Articular chondrocyte of knee joint (primary cell): ENCODE data around the gene GAGE2A. TPM values are rescaled to one million over a fixed set of nuclear protein-coding genes. Genes with fewer than 3 reads are reported as not detected.

Source experiments
- total RNA-seq: library from RNA; depleted of rRNA; stranded (reverse); fragments of >200 nt; gene quantifications from 2 replicates; pipeline ENCODE4 v1.2.3, GENCODE V29; 2012

The GAGE2A gene, protein sequence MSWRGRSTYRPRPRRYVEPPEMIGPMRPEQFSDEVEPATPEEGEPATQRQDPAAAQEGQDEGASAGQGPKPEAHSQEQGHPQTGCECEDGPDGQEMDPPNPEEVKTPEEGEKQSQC
- total RNA-seq = not detected in 2 replicates

DNA sequence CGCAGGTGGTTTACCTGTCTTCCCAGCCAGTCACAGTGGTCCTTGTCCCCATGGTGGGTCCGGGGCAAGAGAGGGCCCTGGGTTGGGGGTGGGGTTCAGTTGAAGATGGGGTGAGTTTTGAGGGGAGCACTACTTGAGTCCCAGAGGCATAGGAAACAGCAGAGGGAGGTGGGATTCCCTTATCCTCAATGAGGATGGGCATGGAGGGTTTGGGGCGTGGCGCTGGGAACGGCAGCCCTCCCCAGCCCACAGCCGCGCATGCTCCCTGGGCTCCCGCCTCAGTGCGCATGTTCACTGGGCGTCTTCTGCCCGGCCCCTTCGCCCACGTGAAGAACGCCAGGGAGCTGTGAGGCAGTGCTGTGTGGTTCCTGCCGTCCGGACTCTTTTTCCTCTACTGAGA is at the start of gene GAGE2A:
GAGE2A (plus strand) TSS at position 301 of the 400 bp plus-strand sequence. CDS start 1,155 bp downstream, outside the sequence.

DNA sequence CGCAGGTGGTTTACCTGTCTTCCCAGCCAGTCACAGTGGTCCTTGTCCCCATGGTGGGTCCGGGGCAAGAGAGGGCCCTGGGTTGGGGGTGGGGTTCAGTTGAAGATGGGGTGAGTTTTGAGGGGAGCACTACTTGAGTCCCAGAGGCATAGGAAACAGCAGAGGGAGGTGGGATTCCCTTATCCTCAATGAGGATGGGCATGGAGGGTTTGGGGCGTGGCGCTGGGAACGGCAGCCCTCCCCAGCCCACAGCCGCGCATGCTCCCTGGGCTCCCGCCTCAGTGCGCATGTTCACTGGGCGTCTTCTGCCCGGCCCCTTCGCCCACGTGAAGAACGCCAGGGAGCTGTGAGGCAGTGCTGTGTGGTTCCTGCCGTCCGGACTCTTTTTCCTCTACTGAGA is 47.9 kb upstream of the GAGE2A start, which contains the start of gene GAGE12D:
GAGE12D (plus strand) TSS at position 301 of the 400 bp plus-strand sequence. CDS start 1,155 bp downstream, outside the sequence.

DNA sequence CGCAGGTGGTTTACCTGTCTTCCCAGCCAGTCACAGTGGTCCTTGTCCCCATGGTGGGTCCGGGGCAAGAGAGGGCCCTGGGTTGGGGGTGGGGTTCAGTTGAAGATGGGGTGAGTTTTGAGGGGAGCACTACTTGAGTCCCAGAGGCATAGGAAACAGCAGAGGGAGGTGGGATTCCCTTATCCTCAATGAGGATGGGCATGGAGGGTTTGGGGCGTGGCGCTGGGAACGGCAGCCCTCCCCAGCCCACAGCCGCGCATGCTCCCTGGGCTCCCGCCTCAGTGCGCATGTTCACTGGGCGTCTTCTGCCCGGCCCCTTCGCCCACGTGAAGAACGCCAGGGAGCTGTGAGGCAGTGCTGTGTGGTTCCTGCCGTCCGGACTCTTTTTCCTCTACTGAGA is 38.3 kb upstream of the GAGE2A start, which contains the start of gene GAGE12E:
GAGE12E (plus strand) TSS at position 301 of the 400 bp plus-strand sequence. CDS start 1,155 bp downstream, outside the sequence.

DNA sequence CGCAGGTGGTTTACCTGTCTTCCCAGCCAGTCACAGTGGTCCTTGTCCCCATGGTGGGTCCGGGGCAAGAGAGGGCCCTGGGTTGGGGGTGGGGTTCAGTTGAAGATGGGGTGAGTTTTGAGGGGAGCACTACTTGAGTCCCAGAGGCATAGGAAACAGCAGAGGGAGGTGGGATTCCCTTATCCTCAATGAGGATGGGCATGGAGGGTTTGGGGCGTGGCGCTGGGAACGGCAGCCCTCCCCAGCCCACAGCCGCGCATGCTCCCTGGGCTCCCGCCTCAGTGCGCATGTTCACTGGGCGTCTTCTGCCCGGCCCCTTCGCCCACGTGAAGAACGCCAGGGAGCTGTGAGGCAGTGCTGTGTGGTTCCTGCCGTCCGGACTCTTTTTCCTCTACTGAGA is 28.8 kb upstream of the GAGE2A start, which contains the start of gene GAGE12F:
GAGE12F (plus strand) TSS at position 301 of the 400 bp plus-strand sequence. CDS start 1,155 bp downstream, outside the sequence.

DNA sequence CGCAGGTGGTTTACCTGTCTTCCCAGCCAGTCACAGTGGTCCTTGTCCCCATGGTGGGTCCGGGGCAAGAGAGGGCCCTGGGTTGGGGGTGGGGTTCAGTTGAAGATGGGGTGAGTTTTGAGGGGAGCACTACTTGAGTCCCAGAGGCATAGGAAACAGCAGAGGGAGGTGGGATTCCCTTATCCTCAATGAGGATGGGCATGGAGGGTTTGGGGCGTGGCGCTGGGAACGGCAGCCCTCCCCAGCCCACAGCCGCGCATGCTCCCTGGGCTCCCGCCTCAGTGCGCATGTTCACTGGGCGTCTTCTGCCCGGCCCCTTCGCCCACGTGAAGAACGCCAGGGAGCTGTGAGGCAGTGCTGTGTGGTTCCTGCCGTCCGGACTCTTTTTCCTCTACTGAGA is 19.2 kb upstream of the GAGE2A start, which contains the start of gene GAGE12G:
GAGE12G (plus strand) TSS at position 301 of the 400 bp plus-strand sequence. CDS start 1,155 bp downstream, outside the sequence.

DNA sequence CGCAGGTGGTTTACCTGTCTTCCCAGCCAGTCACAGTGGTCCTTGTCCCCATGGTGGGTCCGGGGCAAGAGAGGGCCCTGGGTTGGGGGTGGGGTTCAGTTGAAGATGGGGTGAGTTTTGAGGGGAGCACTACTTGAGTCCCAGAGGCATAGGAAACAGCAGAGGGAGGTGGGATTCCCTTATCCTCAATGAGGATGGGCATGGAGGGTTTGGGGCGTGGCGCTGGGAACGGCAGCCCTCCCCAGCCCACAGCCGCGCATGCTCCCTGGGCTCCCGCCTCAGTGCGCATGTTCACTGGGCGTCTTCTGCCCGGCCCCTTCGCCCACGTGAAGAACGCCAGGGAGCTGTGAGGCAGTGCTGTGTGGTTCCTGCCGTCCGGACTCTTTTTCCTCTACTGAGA is 9.6 kb upstream of the GAGE2A start, which contains the start of gene GAGE12H:
GAGE12H (plus strand) TSS at position 301 of the 400 bp plus-strand sequence. CDS start 1,155 bp downstream, outside the sequence.

DNA sequence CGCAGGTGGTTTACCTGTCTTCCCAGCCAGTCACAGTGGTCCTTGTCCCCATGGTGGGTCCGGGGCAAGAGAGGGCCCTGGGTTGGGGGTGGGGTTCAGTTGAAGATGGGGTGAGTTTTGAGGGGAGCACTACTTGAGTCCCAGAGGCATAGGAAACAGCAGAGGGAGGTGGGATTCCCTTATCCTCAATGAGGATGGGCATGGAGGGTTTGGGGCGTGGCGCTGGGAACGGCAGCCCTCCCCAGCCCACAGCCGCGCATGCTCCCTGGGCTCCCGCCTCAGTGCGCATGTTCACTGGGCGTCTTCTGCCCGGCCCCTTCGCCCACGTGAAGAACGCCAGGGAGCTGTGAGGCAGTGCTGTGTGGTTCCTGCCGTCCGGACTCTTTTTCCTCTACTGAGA is 9.4 kb downstream of the GAGE2A start, which contains the start of gene GAGE1:
GAGE1 (plus strand) TSS at position 301 of the 400 bp plus-strand sequence. CDS start 1,155 bp downstream, outside the sequence.

Other genes with a start within 250 kb of the GAGE2A start
- not detected in 2 replicates for gene GAGE12C, start 57.3 kb upstream of the GAGE2A start, total RNA-seq
- not detected in 2 replicates for gene GAGE12D, start 47.8 kb upstream of the GAGE2A start, total RNA-seq
- gene GAGE12E, start 38.2 kb upstream of the GAGE2A start, total RNA-seq = not detected in 2 replicates
- not detected in 2 replicates for gene GAGE12F, start 28.7 kb upstream of the GAGE2A start, total RNA-seq
- not detected in 2 replicates for gene GAGE12G, start 19.1 kb upstream of the GAGE2A start, total RNA-seq
- not detected in 2 replicates for gene GAGE12H, start 9.5 kb upstream of the GAGE2A start, total RNA-seq
- not detected in 2 replicates for gene GAGE1, start 9.5 kb downstream of the GAGE2A start, total RNA-seq
- gene PAGE1, start 106.5 kb downstream of the GAGE2A start, total RNA-seq = not detected in 2 replicates
- gene PAGE4, start 239.8 kb downstream of the GAGE2A start, total RNA-seq = not detected in 2 replicates